ENCODE results near the gene ATM. TPM values are rescaled to one million over a fixed set of nuclear protein-coding genes. Genes with fewer than 3 reads are reported as not detected.
"Not testable (repeated sequence)": the region's sequence is repeated elsewhere in the genome, so short reads cannot be mapped to it uniquely, and the experiment has no call there.

ATM gene
- total and polyA plus RNA-seq, 8 donors = 3.1 to 518 (median 117) TPM

GRCh38 chr11:108393046-108393445 lies 170.2 kb downstream of the ATM start:
- H3K27ac ChIP-seq = no peak overlapping the region
- no peaks in the 10 kb centered on the region for H3K9me3 ChIP-seq
- intact Hi-C loops (cut with DNase I; ENCODE audit: low total_unique reads) = no loop called here
- 18 to 49% (median 28%) methylated on average over 1 of the region's 1 CpG for WGBS, 5 donors
- H3K27me3 ChIP-seq = no peaks in the 10 kb centered on the region
- H3K4me1 ChIP-seq = no peaks in the 10 kb centered on the region
- no peaks in the 10 kb centered on the region for H3K36me3 ChIP-seq
- DNase-seq = peak in 1 of 2 donors; percentile 2
- H3K4me3 ChIP-seq = no peak overlapping the region
- no peak for TF ChIP-seq POLR2A (IDR thresholded peaks at IDR 0.05)
- no peak for TF ChIP-seq EP300 (IDR thresholded peaks at IDR 0.05)
- no peak for TF ChIP-seq POLR2AphosphoS5 (IDR thresholded peaks at IDR 0.05)
- TF ChIP-seq, protein P1, sequence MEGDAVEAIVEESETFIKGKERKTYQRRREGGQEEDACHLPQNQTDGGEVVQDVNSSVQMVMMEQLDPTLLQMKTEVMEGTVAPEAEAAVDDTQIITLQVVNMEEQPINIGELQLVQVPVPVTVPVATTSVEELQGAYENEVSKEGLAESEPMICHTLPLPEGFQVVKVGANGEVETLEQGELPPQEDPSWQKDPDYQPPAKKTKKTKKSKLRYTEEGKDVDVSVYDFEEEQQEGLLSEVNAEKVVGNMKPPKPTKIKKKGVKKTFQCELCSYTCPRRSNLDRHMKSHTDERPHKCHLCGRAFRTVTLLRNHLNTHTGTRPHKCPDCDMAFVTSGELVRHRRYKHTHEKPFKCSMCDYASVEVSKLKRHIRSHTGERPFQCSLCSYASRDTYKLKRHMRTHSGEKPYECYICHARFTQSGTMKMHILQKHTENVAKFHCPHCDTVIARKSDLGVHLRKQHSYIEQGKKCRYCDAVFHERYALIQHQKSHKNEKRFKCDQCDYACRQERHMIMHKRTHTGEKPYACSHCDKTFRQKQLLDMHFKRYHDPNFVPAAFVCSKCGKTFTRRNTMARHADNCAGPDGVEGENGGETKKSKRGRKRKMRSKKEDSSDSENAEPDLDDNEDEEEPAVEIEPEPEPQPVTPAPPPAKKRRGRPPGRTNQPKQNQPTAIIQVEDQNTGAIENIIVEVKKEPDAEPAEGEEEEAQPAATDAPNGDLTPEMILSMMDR (IDR thresholded peaks at IDR 0.05) = no peak

GRCh38 chr11:108394744-108395284 lies 171.9 kb downstream of the ATM start:
- intact Hi-C loops (cut with DNase I; ENCODE audit: low total_unique reads) = no loop called here
- peak in 1 of 2 donors; percentile 14 for DNase-seq
- H3K27ac ChIP-seq = no peak overlapping the region
- TF ChIP-seq, protein P1 (IDR thresholded peaks at IDR 0.05) = no peak
- TF ChIP-seq POLR2A (IDR thresholded peaks at IDR 0.05) = no peak
- TF ChIP-seq POLR2AphosphoS5 (IDR thresholded peaks at IDR 0.05) = no peak
- TF ChIP-seq EP300 (IDR thresholded peaks at IDR 0.05) = no peak
- no peaks in the 10 kb centered on the region for H3K4me1 ChIP-seq
- WGBS, 5 donors = 49 to 89% (median 63%) methylated on average over 4 of the region's 4 CpGs
- H3K4me3 ChIP-seq = no peak overlapping the region
- H3K36me3 ChIP-seq = no peaks in the 10 kb centered on the region
- H3K9me3 ChIP-seq = no peaks in the 10 kb centered on the region
- H3K27me3 ChIP-seq = no peaks in the 10 kb centered on the region

- DNase-seq; H3K4me1 ChIP-seq; intact Hi-C loops (cut with DNase I; ENCODE audit: low total_unique reads); H3K27me3 ChIP-seq; H3K36me3 ChIP-seq; H3K27ac ChIP-seq; H3K4me3 ChIP-seq; H3K9me3 ChIP-seq: not testable (repeated sequence)
- WGBS, 5 donors = 92 to 96% (median 94%) methylated on average over 6 of the region's 6 CpGs
Measured at GRCh38 chr11:108396672-108397071, 173.8 kb downstream of the ATM start.

DNA sequence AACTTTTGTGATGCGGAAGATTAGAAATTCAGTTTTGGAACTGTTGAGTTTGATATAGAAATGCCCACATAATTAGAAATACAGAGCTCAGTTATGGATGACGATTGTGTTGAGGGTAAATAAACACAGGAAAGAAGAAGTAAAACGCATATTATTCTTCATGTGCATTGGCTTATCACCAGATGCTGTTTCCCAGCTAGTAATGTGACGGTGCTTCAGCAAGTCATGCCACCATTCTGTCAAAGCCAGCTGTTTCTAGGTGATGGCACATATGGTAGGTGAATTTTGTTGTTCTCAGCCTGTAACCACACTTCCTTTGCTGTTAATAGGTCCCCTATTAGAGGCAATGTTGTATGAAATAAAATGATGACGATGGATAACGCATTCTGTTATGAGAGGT lies 175.6 kb downstream of the ATM start:
- no peak overlapping the region for H3K27ac ChIP-seq
- WGBS, 5 donors = 68 to 85% (median 80%) methylated on average over 6 of the region's 6 CpGs
- H3K36me3 ChIP-seq = no peaks in the 10 kb centered on the region
- no peaks in the 10 kb centered on the region for H3K9me3 ChIP-seq
- no peak for TF ChIP-seq EP300 (IDR thresholded peaks at IDR 0.05)
- no peak for TF ChIP-seq POLR2AphosphoS5 (IDR thresholded peaks at IDR 0.05)
- TF ChIP-seq, protein P1 (IDR thresholded peaks at IDR 0.05) = no peak
- TF ChIP-seq POLR2A (IDR thresholded peaks at IDR 0.05) = no peak
- H3K4me3 ChIP-seq = no peak overlapping the region
- no peaks in the 10 kb centered on the region for H3K4me1 ChIP-seq
- H3K27me3 ChIP-seq = no peaks in the 10 kb centered on the region
- intact Hi-C loops (cut with DNase I; ENCODE audit: low total_unique reads) = no loop called here
- DNase-seq = peak in 1 of 2 donors; percentile 21

DNA sequence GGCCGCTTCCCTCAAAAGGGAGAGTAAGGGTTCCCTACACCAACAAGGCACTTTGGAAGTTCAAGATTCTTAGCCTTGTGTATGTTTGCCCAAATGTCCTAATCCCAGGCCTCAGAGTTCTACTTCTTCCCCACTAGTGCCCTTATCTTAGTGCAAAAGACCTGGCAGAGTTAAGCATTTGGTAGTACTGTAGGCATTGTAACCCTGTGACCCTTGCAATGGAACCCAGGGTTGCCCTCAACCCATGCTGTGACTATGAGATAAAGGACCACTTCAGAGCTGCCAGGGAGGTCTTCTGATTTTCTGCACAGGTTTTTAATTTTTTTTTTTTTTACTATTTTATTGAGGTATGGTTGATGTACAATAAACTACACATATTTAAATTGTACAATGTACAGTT lies 179.4 kb downstream of the ATM start:
- WGBS, 5 donors = 94 to 100% (median 96%) methylated on average over 1 of the region's 1 CpG
- intact Hi-C loops (cut with DNase I; ENCODE audit: low total_unique reads) = no loop called here
- no peak for DNase-seq

More for the DNA sequence above, 179.4 kb downstream of the ATM start:
- Histone ChIP-seq H3K27me3 (no peaks in the 10 kb centered on the region), H3K9me3 (no peaks in the 10 kb centered on the region), H3K36me3 (no peaks in the 10 kb centered on the region), H3K4me1 (no peaks in the 10 kb centered on the region), H3K4me3 (no peak overlapping the region), H3K27ac (no peak overlapping the region)
- TF ChIP-seq POLR2A (IDR thresholded peaks at IDR 0.05) (no peak), POLR2AphosphoS5 (IDR thresholded peaks at IDR 0.05) (no peak), EP300 (IDR thresholded peaks at IDR 0.05) (no peak)
- TF ChIP-seq, protein P1 (IDR thresholded peaks at IDR 0.05) = no peak
